Transverse colon (tissue), 4 donors: ENCODE data around the gene GJA10. TPM values are rescaled to one million over a fixed set of nuclear protein-coding genes. Genes with fewer than 3 reads are reported as not detected.

Experiments
- DNase-seq: peaks from one replicate; pipeline ENCODE4 v3.0.0-alpha.2; 2019
- H3K27ac ChIP-seq, 4 donors: fragments of 200-600 bp; sonication (generic); 2 replicates each; pipeline ENCODE4 v1.5.1; 2016 to 2018; ENCODE audit warnings: inconsistent platforms in 4 of 4
- H3K27me3 ChIP-seq: fragments of 200-600 bp; sonication (generic); 2 replicates; pipeline ENCODE4 v1.5.1; 2017; ENCODE audit warnings: inconsistent platforms
- H3K36me3 ChIP-seq, 4 donors: fragments of 200-600 bp; sonication (generic); 2 replicates each; pipeline ENCODE4 v1.5.1; 2017 to 2019; ENCODE audit warnings: inconsistent platforms in 4 of 4
- H3K4me1 ChIP-seq, 4 donors: fragments of 200-600 bp; sonication (generic); 2 replicates each; pipeline ENCODE4 v1.5.1; 2017 to 2020; ENCODE audit warnings: inconsistent platforms in 4 of 4
- H3K4me3 ChIP-seq, 4 donors: fragments of 200-600 bp; sonication (generic); 1 replicate in 1 of 4; 2 replicates in 3 of 4; pipeline versions ENCODE4 v1.5.1 to v1.6.1; 2017 to 2019; ENCODE audit warnings: inconsistent platforms in 4 of 4
- H3K9me3 ChIP-seq, 2 donors: fragments of 200-600 bp; sonication (generic); 2 replicates each; pipeline ENCODE4 v1.5.1; 2017 to 2019; ENCODE audit warnings: inconsistent platforms in 2 of 2
- EP300 ChIP-seq: sonication (generic); formaldehyde crosslinking; IDR thresholded peaks from one replicate; pipeline ENCODE4 v1.6.1; 2017; ENCODE audit warnings: antibody characterized with exemption, low read depth
- POLR2A ChIP-seq: fragments of 450-650 bp; IDR thresholded peaks from one replicate; pipeline ENCODE4 v1.6.1; 2016; ENCODE audit warnings: antibody characterized with exemption, mild to moderate bottlenecking, moderate library complexity
- POLR2AphosphoS5 ChIP-seq, 3 donors: sonication (generic); formaldehyde crosslinking; IDR thresholded peaks; one replicate each; pipeline ENCODE4 v1.6.1; 2016; ENCODE audit warnings: antibody characterized with exemption in 3 of 3
- WGBS, 2 donors: methylation state at CpG; one replicate each; pipeline ENCODE4 v1.1.5; 2018; ENCODE audit warnings: low coverage in 1 of 2; 5-methylcytosine and 5-hydroxymethylcytosine counted together
- in situ Hi-C, 4 donors: fragments of 200-750 bp; cut with MboI; loops; one replicate each; pipeline versions ENCODE4 v1.15.0 to v1.15.1; 2017; ENCODE audit warnings: low sequenced_read_pairs in 3 of 4, low pct_ligation_motif_present in 1 of 4, low pct_unique_long_range_greater_than_20kb in 1 of 4
- intact Hi-C: fragments of 100-400 bp; cut with DNase I; formaldehyde crosslinking; loops from one replicate; pipeline ENCODE4 v1.15.1; 2023; ENCODE audit warnings: low total_unique reads
- total RNA-seq, 4 donors: library from RNA; depleted of rRNA; stranded (reverse); fragments of >200 nt; gene quantifications; one replicate each; pipeline ENCODE4 v1.1.0, GENCODE V29; 2016
- TF ChIP-seq, protein P1 (sequence below), 5 experiments: fragments of 200-600 bp in 3 of 5; fragments of 450-650 bp in 2 of 5; sonication (generic) in 3 of 5; IDR thresholded peaks; 1 replicate in 2 of 5; 2 replicates in 3 of 5; pipeline ENCODE4 v1.5.1; 2016 to 2017; ENCODE audit warnings: antibody characterized with exemption in 5 of 5, inconsistent platforms in 3 of 5, mild to moderate bottlenecking in 2 of 5, moderate library complexity in 1 of 5

GJA10 gene
- total RNA-seq, 4 donors from 2014 or later, result not detected

DNA sequence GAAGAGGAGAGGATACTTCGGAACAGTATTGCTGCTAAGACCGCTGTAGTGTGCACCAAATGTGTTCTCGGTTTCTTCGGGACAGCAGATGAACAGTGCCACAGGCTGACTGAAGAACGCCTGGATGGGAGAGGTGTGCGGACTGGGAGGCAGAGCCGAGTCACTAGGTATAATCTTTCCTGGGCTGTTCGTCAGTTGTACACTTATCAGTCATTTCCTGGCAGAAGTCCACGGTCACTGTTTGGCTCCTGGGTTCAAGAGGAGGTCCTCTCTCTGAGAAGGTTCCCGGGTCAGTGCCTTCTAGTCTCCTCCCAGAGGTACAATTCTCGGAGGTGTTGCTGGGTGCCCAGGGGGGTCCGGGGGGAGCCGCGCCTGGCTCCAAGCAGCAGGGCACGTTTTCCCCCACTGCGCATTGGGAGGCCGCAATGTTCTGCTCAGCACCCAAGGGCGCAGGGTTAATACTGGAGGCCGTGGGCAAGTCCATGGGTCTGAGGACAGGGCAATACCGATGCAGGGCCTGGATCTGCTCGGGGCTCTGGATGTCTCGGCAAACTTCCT is 38.1 kb downstream of the GJA10 start:
- Histone ChIP-seq H3K27ac (no peak overlapping the region), H3K4me1 (no peaks in the 10 kb centered on the region), H3K27me3 (no peaks in the 10 kb centered on the region), H3K36me3 (no peaks in the 10 kb centered on the region), H3K4me3 (no peak overlapping the region), H3K9me3 (no peaks in the 10 kb centered on the region)
- in situ Hi-C loops (loop anchor here in 2 of 4 donors (10.0 kb wide), 1 partner anchor 552 kb away; no protein-coding TSS in a partner anchor), intact Hi-C loops (no loop called here)
- WGBS, 2 donors, result 80 to 94% methylated on average over 6 to 20 of the region's 22 CpGs
- DNase-seq, result no peak
- TF ChIP-seq, protein P1, sequence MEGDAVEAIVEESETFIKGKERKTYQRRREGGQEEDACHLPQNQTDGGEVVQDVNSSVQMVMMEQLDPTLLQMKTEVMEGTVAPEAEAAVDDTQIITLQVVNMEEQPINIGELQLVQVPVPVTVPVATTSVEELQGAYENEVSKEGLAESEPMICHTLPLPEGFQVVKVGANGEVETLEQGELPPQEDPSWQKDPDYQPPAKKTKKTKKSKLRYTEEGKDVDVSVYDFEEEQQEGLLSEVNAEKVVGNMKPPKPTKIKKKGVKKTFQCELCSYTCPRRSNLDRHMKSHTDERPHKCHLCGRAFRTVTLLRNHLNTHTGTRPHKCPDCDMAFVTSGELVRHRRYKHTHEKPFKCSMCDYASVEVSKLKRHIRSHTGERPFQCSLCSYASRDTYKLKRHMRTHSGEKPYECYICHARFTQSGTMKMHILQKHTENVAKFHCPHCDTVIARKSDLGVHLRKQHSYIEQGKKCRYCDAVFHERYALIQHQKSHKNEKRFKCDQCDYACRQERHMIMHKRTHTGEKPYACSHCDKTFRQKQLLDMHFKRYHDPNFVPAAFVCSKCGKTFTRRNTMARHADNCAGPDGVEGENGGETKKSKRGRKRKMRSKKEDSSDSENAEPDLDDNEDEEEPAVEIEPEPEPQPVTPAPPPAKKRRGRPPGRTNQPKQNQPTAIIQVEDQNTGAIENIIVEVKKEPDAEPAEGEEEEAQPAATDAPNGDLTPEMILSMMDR (IDR thresholded peaks at IDR 0.05), result no peak
- TF ChIP-seq POLR2AphosphoS5 (IDR thresholded peaks at IDR 0.05) (no peak), EP300 (no peak), POLR2A (no peak)

DNA sequence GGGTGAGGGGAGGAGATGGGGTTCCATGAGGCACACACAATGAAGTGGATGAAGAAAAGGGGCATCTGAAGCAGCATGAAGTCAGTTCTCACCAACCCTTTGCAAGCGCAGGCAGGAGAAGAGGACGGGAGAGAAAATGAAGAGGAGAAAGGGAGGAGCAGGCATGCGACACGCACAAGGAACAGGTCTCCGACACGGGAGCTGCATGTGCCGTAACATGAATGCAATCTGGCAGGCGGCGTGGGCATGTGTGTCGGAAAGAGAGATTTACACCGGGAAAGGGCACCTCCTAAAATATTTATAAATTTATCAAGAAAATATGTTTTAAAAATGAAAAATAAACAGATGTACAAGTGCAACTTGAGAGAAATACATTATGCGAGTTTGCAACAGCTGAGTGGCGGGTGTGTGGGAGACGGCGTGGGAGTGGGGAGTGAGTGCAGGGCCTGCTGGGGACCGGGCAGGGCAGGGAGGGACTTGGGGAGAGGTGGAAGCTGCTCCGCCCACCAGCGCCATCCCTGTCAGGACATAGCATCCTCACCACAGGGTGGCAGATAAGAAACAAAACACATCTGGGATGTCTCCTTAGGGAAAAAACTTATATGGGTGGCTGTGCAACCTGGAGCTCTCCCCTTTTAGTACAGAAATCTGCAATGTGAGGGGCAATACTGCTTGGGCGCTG is 40.6 kb downstream of the GJA10 start:
- intact Hi-C loops (no loop called here), in situ Hi-C loops (loop anchor here in 3 of 4 donors (5.0 to 10.0 kb wide), 2 partner anchors 547 to 550 kb away; no protein-coding TSS in a partner anchor)
- H3K27me3 ChIP-seq, result no peaks in the 10 kb centered on the region
- no peak overlapping the region for H3K27ac ChIP-seq
- TF ChIP-seq, protein P1 (IDR thresholded peaks at IDR 0.05), result no peak
- no peak for TF ChIP-seq POLR2A
- TF ChIP-seq EP300, result no peak
- TF ChIP-seq POLR2AphosphoS5 (IDR thresholded peaks at IDR 0.05), result no peak
- 91 to 95% methylated on average over 13 to 19 of the region's 19 CpGs for WGBS, 2 donors
- no peaks in the 10 kb centered on the region for H3K36me3 ChIP-seq
- DNase-seq, result no peak
- H3K9me3 ChIP-seq, result no peaks in the 10 kb centered on the region
- no peaks in the 10 kb centered on the region for H3K4me1 ChIP-seq
- H3K4me3 ChIP-seq, result no peak overlapping the region

DNA sequence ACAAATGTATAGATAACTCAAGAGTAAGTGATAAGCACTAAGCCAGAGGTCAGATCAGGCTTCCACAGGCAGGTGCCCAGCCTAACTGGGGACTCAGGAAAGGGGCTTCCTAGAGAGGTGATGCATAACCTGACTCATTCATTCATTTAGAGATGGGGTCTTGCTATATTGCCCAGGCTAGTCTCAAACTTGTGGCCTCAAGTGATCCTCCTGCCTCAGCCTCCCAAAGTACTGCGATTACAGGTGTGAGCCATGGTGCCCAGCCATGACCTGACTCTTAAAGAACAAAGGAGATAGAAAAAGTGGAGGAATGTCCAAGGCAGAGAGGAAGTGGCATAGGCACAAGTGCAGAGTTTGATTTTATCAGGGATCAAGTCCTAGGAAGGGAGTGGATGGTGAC is 41.9 kb downstream of the GJA10 start:
- no peak for DNase-seq
- Histone ChIP-seq H3K9me3 (no peaks in the 10 kb centered on the region), H3K27me3 (no peaks in the 10 kb centered on the region), H3K4me3 (no peak overlapping the region), H3K4me1 (peaks cover 0 to 11% (median 7%) of the 10 kb centered on the region in 4 donors), H3K27ac (no peak overlapping the region), H3K36me3 (no peaks in the 10 kb centered on the region)
- in situ Hi-C loops (loop anchor here in 3 of 4 donors (5.0 to 10.0 kb wide), 2 partner anchors 546 to 549 kb away; no protein-coding TSS in a partner anchor), intact Hi-C loops (no loop called here)
- no peak for TF ChIP-seq POLR2AphosphoS5 (IDR thresholded peaks at IDR 0.05)
- TF ChIP-seq, protein P1 (IDR thresholded peaks at IDR 0.05), result no peak
- no peak for TF ChIP-seq EP300
- no peak for TF ChIP-seq POLR2A
- WGBS, 2 donors, result 100% methylated on average over 1 of the region's 1 CpG; no CpG with 5 or more reads in 1 of the 2 donors

DNA sequence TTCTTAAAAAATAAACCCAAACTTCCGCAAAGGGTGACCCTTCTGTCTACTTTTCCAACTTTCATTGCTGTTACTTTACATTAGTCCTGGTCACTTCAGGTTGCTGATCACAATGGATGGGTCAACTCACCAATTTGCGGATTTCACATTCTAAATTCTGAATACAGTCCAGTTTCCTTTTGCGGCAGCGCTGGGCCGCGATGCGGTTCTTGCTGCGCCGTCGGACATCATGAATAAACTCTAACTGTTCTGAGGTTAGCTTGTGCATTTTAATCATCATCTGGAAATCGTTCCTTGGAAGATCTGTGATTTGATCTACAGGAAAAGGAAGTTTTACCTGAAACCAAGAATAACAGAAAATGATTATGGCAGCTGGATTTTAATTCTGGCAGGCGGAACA is 43.7 kb downstream of the GJA10 start:
- TF ChIP-seq POLR2AphosphoS5 (IDR thresholded peaks at IDR 0.05), result no peak
- TF ChIP-seq, protein P1 (IDR thresholded peaks at IDR 0.05), result no peak
- no peak for TF ChIP-seq EP300
- no peak for TF ChIP-seq POLR2A
- intact Hi-C loops, result no loop called here
- Histone ChIP-seq H3K9me3 (no peaks in the 10 kb centered on the region), H3K4me1 (peaks cover 0 to 20% (median 10%) of the 10 kb centered on the region in 4 donors), H3K36me3 (no peaks in the 10 kb centered on the region), H3K27me3 (no peaks in the 10 kb centered on the region), H3K4me3 (no peak overlapping the region), H3K27ac (no peak overlapping the region)
- in situ Hi-C loops, result loop anchor here in 3 of 4 donors (5.0 to 10.0 kb wide), 2 partner anchors 544 to 547 kb away; no protein-coding TSS in a partner anchor
- WGBS, 2 donors, result 82 to 84% methylated on average over 11 to 12 of the region's 12 CpGs
- DNase-seq, result no peak
